Activated T-helper 1 cell treated with Interleukin-2 at 50 U/mL for 16 hours (primary cell): ENCODE measurements around the gene TM4SF18.

ENCODE experiments used
- DNase-seq: peaks from one replicate; pipeline ENCODE4 v3.0.0-alpha.2; 2020; ENCODE audit warnings: low read depth

The TM4SF18 gene

DNA sequence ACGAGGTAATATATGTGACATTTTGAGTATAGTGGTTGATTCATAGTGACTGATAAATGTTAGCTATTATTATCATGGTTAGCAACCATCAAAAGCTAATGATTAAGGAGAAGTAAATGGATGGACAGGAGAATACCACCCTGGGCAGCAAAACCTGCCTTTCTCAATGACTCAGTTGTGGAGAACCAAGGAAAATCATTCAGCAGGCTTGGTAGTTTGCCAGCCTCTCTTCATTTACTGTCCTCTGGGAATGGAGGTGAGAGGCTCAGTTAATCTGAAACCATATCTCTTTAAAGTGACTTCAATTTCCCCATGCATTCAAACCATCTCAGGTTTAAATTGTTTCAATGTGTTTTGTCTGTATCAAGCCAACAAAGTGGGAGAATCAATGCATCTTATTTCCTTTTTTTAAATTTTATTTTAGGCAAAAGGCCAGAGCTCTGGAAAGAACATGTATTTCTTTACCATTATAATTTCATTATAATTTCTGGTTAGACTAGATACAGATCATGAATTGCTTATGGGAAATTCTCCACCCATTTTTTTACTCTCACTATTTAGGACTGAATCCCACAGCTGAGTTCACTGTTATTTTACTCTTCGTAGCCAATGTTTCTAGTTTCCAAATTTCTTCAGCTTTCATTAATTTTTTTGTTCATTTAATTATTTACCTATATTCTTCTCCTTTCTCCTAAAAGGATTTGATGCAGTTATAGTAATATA, 2.7 kb downstream of the TM4SF18 start:
- no peak for DNase-seq

DNA sequence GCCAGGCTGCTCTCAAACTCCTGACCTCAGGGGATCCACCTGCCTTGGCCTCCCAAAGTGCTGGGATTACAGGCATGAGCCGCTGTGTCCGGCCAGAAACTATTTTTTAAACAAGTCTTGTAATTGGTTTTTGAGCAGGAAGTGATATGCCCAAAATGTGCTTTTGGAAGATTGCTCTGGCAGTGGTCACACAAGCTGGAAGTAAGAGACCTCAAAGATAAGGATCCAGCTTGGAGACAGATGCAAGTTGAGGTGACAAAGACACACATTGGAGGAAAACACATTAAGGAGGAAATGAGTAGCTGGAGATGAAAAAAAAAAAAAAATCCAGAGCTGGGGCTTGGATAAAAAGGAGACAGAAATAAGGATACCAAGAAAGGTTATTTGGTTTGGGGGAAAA, 6.3 kb downstream of the TM4SF18 start:
- no peak for DNase-seq

- no peak for DNase-seq
Observed at GRCh38 chr3:149325581-149325980, 7.9 kb downstream of the TM4SF18 start.

GRCh38 chr3:149324332-149324731, 9.1 kb downstream of the TM4SF18 start:
- no peak for DNase-seq

DNA sequence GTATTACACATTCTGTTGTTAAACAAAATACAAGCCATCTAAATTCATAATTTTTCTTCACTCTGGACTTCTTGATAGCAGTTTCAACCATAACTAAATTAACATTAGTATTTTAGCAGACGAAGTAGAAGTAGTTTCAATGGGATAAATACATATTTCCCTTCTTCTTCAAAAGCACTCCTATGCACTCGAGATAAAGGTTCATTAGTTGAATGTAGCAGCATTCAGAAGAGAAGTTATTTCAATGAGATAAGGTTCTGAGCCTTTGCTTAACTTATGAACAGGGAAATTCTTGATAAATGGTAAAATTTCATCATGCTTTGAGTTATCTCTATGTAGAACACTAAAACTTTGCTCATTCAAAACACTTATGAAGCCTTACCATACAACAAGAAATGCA, 11.8 kb downstream of the TM4SF18 start:
- DNase-seq: no peak

DNA sequence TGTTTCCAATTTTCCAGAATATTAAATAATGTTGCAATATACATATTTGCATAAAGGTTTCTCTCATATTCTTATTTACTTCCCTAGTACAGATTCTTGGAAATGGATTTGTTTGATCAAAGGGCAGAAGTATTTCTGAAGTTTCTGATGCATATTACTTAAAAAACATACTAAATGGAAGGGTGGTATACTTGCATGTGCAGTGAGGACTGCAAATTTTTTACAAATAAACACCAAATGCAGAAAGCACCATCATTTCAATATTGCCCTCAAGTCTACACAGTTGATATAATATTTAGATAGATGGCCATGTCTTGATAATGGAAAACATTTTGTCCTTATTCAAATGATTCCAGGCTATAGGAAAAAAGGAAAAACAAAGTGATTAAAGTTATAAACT, 12.3 kb downstream of the TM4SF18 start:
- DNase-seq: no peak

GRCh38 chr3:149319750-149320149, 13.7 kb downstream of the TM4SF18 start:
- DNase-seq: no peak

- DNase-seq: no peak
Observed at GRCh38 chr3:149317072-149317471, 16.4 kb downstream of the TM4SF18 start.

DNA sequence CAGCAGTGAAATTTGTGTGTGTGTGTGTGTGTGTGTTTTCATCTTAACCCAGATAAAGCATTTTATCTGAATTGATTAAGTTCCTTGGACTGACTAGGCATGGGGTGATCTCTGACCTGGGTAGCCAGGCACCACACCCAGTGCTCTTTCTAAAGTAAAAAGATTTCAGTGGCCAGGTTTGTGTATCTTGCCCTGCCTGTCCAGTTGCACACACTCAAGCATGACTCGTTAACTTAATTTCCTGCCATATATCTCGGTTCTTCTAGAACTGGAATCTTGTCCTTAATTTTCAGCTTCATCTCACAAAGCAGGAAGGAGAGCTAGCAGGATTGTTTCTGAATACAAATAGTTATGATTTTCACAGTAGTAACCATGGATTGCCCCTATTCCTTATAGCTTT, 17.0 kb downstream of the TM4SF18 start:
- DNase-seq: no peak

DNA sequence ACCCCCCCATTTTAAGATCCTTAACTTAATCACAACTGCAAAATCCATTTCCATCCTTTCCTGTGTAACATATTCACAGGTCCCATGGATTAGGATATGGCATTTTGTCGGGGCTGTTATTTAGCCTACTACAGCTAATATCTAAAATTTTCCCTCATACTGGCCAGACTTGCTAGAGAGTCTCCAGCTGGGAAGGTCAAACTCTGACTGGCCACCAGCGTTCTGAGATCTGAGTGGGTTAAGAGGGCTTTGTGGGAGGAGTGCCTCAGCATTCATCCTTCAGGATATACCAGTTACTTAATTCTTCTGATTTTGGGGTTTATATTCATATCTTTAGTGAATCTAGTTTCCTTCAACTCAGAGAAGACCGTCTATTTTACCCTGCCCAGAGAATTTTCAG, 17.7 kb downstream of the TM4SF18 start:
- no peak for DNase-seq

GRCh38 chr3:149314807-149315578, 18.4 kb downstream of the TM4SF18 start:
- no peak for DNase-seq

DNA sequence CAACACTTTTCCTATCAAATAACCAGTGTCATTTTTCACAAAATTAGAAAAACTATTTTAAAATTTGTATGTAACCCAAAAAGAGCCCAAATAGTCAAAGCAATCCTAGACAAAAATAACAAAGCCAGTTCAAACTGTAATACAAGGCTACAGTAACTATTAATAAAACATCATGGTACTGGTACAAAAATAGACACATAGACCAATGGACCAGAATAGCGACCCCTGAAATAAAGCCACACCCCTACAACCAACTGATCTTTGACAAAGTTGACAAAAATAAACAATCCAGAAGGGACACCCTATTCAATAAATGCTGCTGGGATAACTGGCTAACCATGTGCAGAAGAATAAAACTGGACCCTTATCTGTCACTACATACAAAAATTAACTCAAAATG, 19.9 kb downstream of the TM4SF18 start:
- no peak for DNase-seq

- DNase-seq: no peak
Observed at GRCh38 chr3:149310796-149311534, 22.5 kb downstream of the TM4SF18 start.

GRCh38 chr3:149307435-149307783, 26.0 kb downstream of the TM4SF18 start:
- DNase-seq: no peak

DNA sequence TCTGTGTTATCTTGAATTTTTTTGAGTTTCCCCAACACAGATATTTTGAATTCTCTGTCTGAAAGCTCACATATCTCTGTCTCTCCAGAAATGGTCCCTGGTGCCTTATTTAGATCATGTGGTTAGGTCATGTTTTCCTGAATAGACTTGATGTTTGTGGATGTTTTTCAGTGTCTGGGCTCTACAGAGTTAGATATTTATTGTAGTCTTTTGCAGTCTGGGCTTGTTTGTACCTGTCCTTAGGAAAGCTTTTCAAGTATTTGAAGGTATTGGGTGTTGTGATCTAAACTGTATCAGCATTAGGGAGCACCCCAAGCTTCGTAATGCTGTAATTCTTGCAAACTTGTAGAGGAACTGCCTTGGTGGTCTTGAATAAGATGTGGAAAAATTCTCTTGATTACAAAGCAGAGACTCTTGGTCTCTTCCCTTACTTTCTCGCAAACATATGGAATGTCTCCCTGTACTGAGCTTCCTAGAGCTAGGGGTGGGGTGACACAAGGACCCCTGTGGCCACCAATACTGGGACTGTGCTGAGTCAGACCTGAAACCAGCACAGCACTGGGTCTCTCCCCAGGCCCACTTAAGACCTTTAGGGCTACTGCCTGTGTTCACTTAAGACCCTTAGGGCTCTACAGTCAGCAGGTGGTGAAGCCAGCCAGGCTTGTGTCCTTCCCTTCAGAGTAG, 26.5 kb downstream of the TM4SF18 start:
- DNase-seq: no peak

GRCh38 chr3:149305376-149305775, 28.1 kb downstream of the TM4SF18 start:
- DNase-seq: no peak

DNA sequence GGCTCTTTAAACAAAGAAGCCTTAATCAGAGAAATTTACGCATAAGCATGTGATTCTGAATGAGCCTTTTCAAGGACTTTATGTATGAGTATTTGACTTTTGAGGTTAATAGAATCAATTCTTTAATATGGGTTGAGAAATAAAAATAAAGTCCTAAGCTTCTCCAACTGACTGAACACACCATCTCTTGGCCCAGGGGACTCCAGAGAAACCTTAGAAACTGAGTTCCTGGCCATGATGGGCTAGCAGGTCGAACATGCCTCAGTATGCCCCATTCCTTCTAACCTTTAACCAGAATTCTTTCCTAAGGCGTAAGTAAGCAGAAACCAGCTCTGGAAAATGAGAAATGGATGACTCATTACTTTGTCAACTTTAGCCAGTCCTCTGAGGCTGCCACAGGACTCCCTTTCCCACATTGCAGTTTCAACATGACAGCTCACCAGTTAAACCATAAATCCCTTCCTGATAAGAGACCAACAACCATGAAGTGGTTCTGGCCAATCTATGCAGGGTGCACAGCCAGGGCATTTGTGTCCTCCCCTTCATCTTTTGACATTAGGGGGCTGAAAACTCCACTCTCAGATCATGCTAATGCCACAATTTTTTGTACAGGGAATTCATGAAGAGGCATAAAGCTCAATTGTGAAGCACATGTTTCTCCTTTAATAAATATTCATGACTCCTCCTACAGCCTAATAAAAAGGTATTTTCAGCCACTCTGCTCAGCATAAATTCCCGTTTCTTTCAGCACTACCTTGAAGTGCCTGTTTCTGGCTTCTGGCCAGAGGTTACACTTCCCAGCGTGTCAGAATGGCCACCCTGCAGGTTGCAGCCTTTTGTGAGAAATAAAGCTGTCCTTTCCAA, 33.3 kb downstream of the TM4SF18 start:
- no peak for DNase-seq

GRCh38 chr3:149296972-149297371, 36.5 kb downstream of the TM4SF18 start:
- DNase-seq: no peak

- no peak for DNase-seq
Observed at GRCh38 chr3:149292666-149293065, 40.8 kb downstream of the TM4SF18 start.

DNA sequence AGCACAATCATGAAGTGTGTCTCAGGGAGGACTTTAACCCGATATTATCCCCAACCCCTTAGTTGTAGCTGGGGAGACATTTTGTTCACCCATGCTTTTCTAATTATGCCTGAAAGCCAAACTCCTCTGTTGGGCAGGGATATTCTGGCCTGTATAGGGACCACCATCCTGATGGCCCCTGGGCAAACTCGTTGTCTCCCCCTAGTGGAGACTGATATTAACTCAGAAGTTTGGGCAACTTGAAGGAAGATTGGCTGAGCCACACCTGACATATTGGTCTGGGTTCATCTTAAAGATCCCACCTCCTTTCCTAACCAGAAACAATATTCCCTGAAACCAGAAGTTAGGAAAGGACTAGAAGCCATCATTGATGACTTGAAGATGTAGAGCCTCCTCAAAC, 42.3 kb downstream of the TM4SF18 start:
- DNase-seq: no peak

DNA sequence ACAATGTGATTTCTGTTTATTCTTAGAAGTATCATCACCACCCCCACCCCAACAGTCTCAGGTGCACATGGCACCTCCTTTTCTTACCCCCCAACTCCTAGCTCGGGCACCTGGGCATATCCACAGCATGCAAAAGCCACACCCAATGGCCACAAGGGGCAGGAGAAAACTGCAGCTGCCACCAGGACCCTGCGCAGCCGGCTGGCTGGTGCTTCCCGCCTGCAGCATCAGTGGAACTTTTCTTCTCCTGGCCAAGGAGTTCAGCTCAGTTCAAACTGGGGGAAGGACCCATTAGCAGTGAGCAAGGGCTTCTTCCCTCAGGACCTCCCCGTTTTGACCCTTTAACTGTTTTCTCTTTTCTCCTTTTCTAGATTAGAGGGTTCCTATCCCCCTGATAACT, 44.8 kb downstream of the TM4SF18 start:
- no peak for DNase-seq

- no peak for DNase-seq
Observed at GRCh38 chr3:149284034-149284433, 49.4 kb downstream of the TM4SF18 start.
